ENCODE data around the gene MANSC4. TPM values are rescaled to one million over a fixed set of nuclear protein-coding genes. Genes with fewer than 3 reads are reported as not detected.

Gene MANSC4
- total RNA-seq, result not detected
- long read RNA-seq, donor 1, result 0 reads
- long read RNA-seq, donor 2, result 0 reads

GRCh38 chr12:27779920-27780611 lies at the start of gene MANSC4, which contains the start of gene KLHL42:
MANSC4 (minus strand) TSS chr12:27780236; CDS start chr12:27771276, 8,960 bp downstream.
KLHL42 (plus strand) TSS chr12:27780233; CDS start chr12:27780331, 98 bp downstream.
- intact Hi-C loops (cut with DNase I, micrococcal nuclease), result no loop called here
- H3K4me3 ChIP-seq, result peak within 1 kb of the TSS; percentile 52
- no peak for TF ChIP-seq CTCF (IDR thresholded peaks at IDR 0.05)
- no peaks in the 10 kb centered on the region for H3K9me3 ChIP-seq
- ATAC-seq (peak; percentile 94), DNase-seq (peak; percentile 68 to 82 (median 82))
- H3K4me1 ChIP-seq (ENCODE audit: low read depth), result peaks cover 16% of the 10 kb centered on the region
- no peaks in the 10 kb centered on the region for H3K36me3 ChIP-seq (ENCODE audit: low read depth)

- no peaks in the 10 kb centered on the region for H3K36me3 ChIP-seq (ENCODE audit: low read depth)
- H3K4me3 ChIP-seq, result no peak overlapping the region
- DNase-seq (no peak), ATAC-seq (no peak)
- no peak for TF ChIP-seq CTCF (IDR thresholded peaks at IDR 0.05)
- no peaks in the 10 kb centered on the region for H3K9me3 ChIP-seq
- intact Hi-C loops (cut with DNase I, micrococcal nuclease), result no loop called here
- H3K4me1 ChIP-seq (ENCODE audit: low read depth), result no peaks in the 10 kb centered on the region
Measured at GRCh38 chr12:27828196-27828595, 48.2 kb upstream of the MANSC4 start.

- intact Hi-C loops (cut with DNase I, micrococcal nuclease), result no loop called here
- no peaks in the 10 kb centered on the region for H3K9me3 ChIP-seq
- DNase-seq (no peak), ATAC-seq (no peak)
- peaks cover 9% of the 10 kb centered on the region for H3K4me1 ChIP-seq (ENCODE audit: low read depth)
- TF ChIP-seq CTCF (IDR thresholded peaks at IDR 0.05), result no peak
- no peaks in the 10 kb centered on the region for H3K36me3 ChIP-seq (ENCODE audit: low read depth)
- no peak overlapping the region for H3K4me3 ChIP-seq
Measured at GRCh38 chr12:27826076-27826475, 46.0 kb upstream of the MANSC4 start.

GRCh38 chr12:27824126-27824842 lies 44.2 kb upstream of the MANSC4 start:
- H3K4me1 ChIP-seq (ENCODE audit: low read depth), result peaks cover 16% of the 10 kb centered on the region
- no peaks in the 10 kb centered on the region for H3K36me3 ChIP-seq (ENCODE audit: low read depth)
- no peak for DNase-seq
- no peak for TF ChIP-seq CTCF (IDR thresholded peaks at IDR 0.05)
- ATAC-seq, result peak; percentile 26
- no peaks in the 10 kb centered on the region for H3K9me3 ChIP-seq
- H3K4me3 ChIP-seq, result no peak overlapping the region
- intact Hi-C loops (cut with DNase I, micrococcal nuclease), result loop anchor here in 1 of 2 donors (5.0 kb wide), 1 partner anchor 87 kb away; no protein-coding TSS in a partner anchor

- intact Hi-C loops (cut with DNase I, micrococcal nuclease), result loop anchor here in 1 of 2 donors (5.0 kb wide), 1 partner anchor 86 kb away; no protein-coding TSS in a partner anchor
- Histone ChIP-seq H3K9me3 (no peaks in the 10 kb centered on the region), H3K4me3 (no peak overlapping the region), H3K36me3 (ENCODE audit: low read depth) (no peaks in the 10 kb centered on the region), H3K4me1 (ENCODE audit: low read depth) (peaks cover 16% of the 10 kb centered on the region)
- DNase-seq (no peak), ATAC-seq (no peak)
- no peak for TF ChIP-seq CTCF (IDR thresholded peaks at IDR 0.05)
Measured at GRCh38 chr12:27823038-27823437, 43.0 kb upstream of the MANSC4 start.
